Heart right ventricle (tissue), 16 donors: ENCODE results near the gene KYNU. TPM values are rescaled to one million over a fixed set of nuclear protein-coding genes. Genes with fewer than 3 reads are reported as not detected.
A peak's percentile ranks its signal among the peaks of the same experiment; 100 is the strongest.
"Not testable (repeated sequence)": the region's sequence is repeated elsewhere in the genome, so short reads cannot be mapped to it uniquely, and the experiment has no call there.

Source experiments
- ATAC-seq, 8 donors: fragments of 200-7000 bp; cut with Tn5 transposase; one replicate each; pipeline ENCODE4 v1.9.1; 2020; ENCODE audit warnings: mild to moderate bottlenecking in 8 of 8, moderate library complexity in 8 of 8, moderate number of reproducible peaks in 1 of 8
- DNase-seq, 2 donors: peaks; one replicate each; pipeline ENCODE4 v3.0.0-alpha.2; 2020
- H3K27ac ChIP-seq, 10 donors: fragments of 200-600 bp; sonication (generic) in 2 of 10; one replicate each; pipeline versions ENCODE4 v1.5.0 to v1.8.0; 2020 to 2022; ENCODE audit warnings: mild to moderate bottlenecking in 3 of 10
- H3K27me3 ChIP-seq, 7 donors: fragments of 200-600 bp; one replicate each; pipeline ENCODE4 v1.8.0; 2021 to 2022; ENCODE audit warnings: mild to moderate bottlenecking in 2 of 7
- H3K36me3 ChIP-seq, 9 donors: fragments of 200-600 bp; sonication (generic) in 1 of 9; one replicate each; pipeline versions ENCODE4 v1.5.0 to v1.8.0; 2020 to 2022; ENCODE audit warnings: mild to moderate bottlenecking in 2 of 9
- H3K4me1 ChIP-seq, 9 donors: fragments of 200-600 bp; sonication (generic) in 1 of 9; one replicate each; pipeline versions ENCODE4 v1.5.0 to v1.8.0; 2020 to 2022; ENCODE audit warnings: mild to moderate bottlenecking in 4 of 9
- H3K4me3 ChIP-seq, 10 donors: fragments of 200-600 bp; sonication (generic) in 2 of 10; one replicate each; pipeline versions ENCODE4 v1.5.0 to v1.8.0; 2020 to 2022; ENCODE audit warnings: mild to moderate bottlenecking in 7 of 10, moderate library complexity in 2 of 10
- H3K9me3 ChIP-seq, 11 donors: fragments of 200-600 bp in 10 of 11; sonication (generic) in 2 of 11; one replicate each; pipeline versions ENCODE4 v1.5.0 to v1.8.0; 2013 to 2022; ENCODE audit warnings: mild to moderate bottlenecking in 2 of 11, control low read depth in 1 of 11, moderate library complexity in 1 of 11
- CTCF ChIP-seq, 9 donors: fragments of 200-600 bp; sonication (generic) in 2 of 9; IDR thresholded peaks; one replicate each; pipeline versions ENCODE4 v1.5.0 to v1.8.0; 2021 to 2022; ENCODE audit warnings: antibody characterized with exemption in 9 of 9, mild to moderate bottlenecking in 5 of 9, moderate library complexity in 1 of 9
- WGBS, 2 donors: extraction: QIAGEN DNeasy Blood & Tissue Kit; methylation state at CpG; one replicate each; pipeline ENCODE4 v1.1.7; 2013; ENCODE audit warnings: inconsistent platforms in 1 of 2; 5-methylcytosine and 5-hydroxymethylcytosine counted together
- intact Hi-C, 10 donors: fragments of 100-400 bp; cut with DNase I; formaldehyde crosslinking; loops; one replicate each; pipeline versions ENCODE4 v1.11.1 to v1.14.2; 2022
- polyA plus RNA-seq, 2 donors: library from polyadenylated mRNA; stranded (reverse); fragments of 200-250 nt; gene quantifications; one replicate each; pipeline ENCODE4 v1.2.3, GENCODE V29; 2013
- total RNA-seq, 10 donors: library from RNA; stranded (reverse); fragmentation: NEBNext Ultra II Directional in 3 of 10; extraction: Animal tissue kit (Norgen Biotek cat#: 25700) in 3 of 10; gene quantifications; one replicate each; pipeline versions ENCODE4 v1.2.1 to v1.2.4, GENCODE V29; 2021 to 2023
- donor health status: Arrhythmogenic right ventricular cardiomyopathy.
- donor health status: ischemic (EF 13 %, LVEDD 7.1; RV severe dilation, severe dysfunction).
- donor health status: healthy with polysubstance abuse.
- donor health status: DM: no; HTN: yes; CAD: no.
- donor health status: DM: no; HTN: no; CAD: no.
- donor health status: ischemic (EF 25% LVEDD 6.9; RV normal size, moderate dysfunction).
- donor health status: ischemic (EF 25% LVEDD 5.7; RV mildly dilated, moderate dysfunction).
- donor health status: healthy.
- donor health status: DM: yes; HTN: yes; CAD: no.
- donor health status: Ischemic cardiomyopathy.
- donor health status: ischemic (EF 35%, LVEDD 5.7; RV mildly dilated, moderate dysfunction).
- donor health status: nonischemic (EF 11% LVEDD 7.7; RV severe dilation, severe dysfunction).
- donor health status: DM: yes; HTN: yes; CAD: no.
- donor health status: PGD.
- donor health status: ischemic (EF 29% LVEDD 5.4; RV normal size, mild dysfunction).
- donor health status: nonischemic (EF 23%, LVEDD 6.1; RV moderate dilation, normal function).

The KYNU gene
- total and polyA plus RNA-seq, 12 donors: 0.07 to 9.5 (median 0.78) TPM

GRCh38 chr2:143029141-143029540, 151.7 kb downstream of the KYNU start:
- ATAC-seq: no peak
- intact Hi-C loops: no loop called here
- peaks cover 0 to 39% (median 18%) of the 10 kb centered on the region in 7 donors for H3K27me3 ChIP-seq
- no peaks in the 10 kb centered on the region for H3K36me3 ChIP-seq
- peaks cover 0 to 5% (median 0%) of the 10 kb centered on the region in 9 donors for H3K4me1 ChIP-seq
- H3K27ac ChIP-seq: peak overlapping the region in 1 of 10 donors; percentile 51
- H3K4me3 ChIP-seq: no peak overlapping the region
- WGBS, 2 donors: 73 to 94% methylated on average over 2 of the region's 2 CpGs
- TF ChIP-seq CTCF (IDR thresholded peaks at IDR 0.05): no peak
- DNase-seq: no peak
- H3K9me3 ChIP-seq: no peaks in the 10 kb centered on the region

GRCh38 chr2:143030127-143030526, 152.7 kb downstream of the KYNU start:
- H3K27me3 ChIP-seq: peaks cover 0 to 39% (median 18%) of the 10 kb centered on the region in 7 donors

GRCh38 chr2:143034292-143035074, 157.0 kb downstream of the KYNU start:
- TF ChIP-seq CTCF (IDR thresholded peaks at IDR 0.05): peak; percentile 81 to 99 (median 97)
- DNase-seq: peak in 1 of 2 donors; percentile 52
- Histone ChIP-seq H3K27me3 (peaks cover 0 to 7% (median 0%) of the 10 kb centered on the region in 7 donors), H3K9me3 (no peaks in the 10 kb centered on the region), H3K4me1 (no peaks in the 10 kb centered on the region), H3K36me3 (no peaks in the 10 kb centered on the region), H3K4me3 (no peak overlapping the region), H3K27ac (no peak overlapping the region)
- 25 to 27% methylated on average over 5 of the region's 5 CpGs for WGBS, 2 donors
- intact Hi-C loops: loop anchor here in 3 of 10 donors (5.0 to 10.0 kb wide), 2 partner anchors 220 to 223 kb away; no protein-coding TSS in a partner anchor
- peak in 7 of 8 donors; percentile 55 to 79 (median 70) for ATAC-seq

More at GRCh38 chr2:143030127-143030526, 152.7 kb downstream of the KYNU start:
- no peak overlapping the region for H3K4me3 ChIP-seq
- H3K4me1 ChIP-seq: peaks cover 0 to 5% (median 0%) of the 10 kb centered on the region in 9 donors
- peak overlapping the region in 1 of 10 donors; percentile 59 for H3K27ac ChIP-seq
- ATAC-seq (peak in 2 of 8 donors; percentile 29 to 42), DNase-seq (no peak)
- no peaks in the 10 kb centered on the region for H3K36me3 ChIP-seq
- TF ChIP-seq CTCF (IDR thresholded peaks at IDR 0.05): no peak
- 75 to 82% methylated on average over 2 of the region's 2 CpGs for WGBS, 2 donors
- H3K9me3 ChIP-seq: no peaks in the 10 kb centered on the region
- intact Hi-C loops: loop anchor here in 3 of 10 donors (5.0 to 10.0 kb wide), 2 partner anchors 225 to 227 kb away; no protein-coding TSS in a partner anchor

- ATAC-seq (no peak), DNase-seq (no peak)
- no peaks in the 10 kb centered on the region for H3K27me3 ChIP-seq
- H3K27ac ChIP-seq: no peak overlapping the region
- H3K9me3 ChIP-seq: peaks cover 0 to 6% (median 0%) of the 10 kb centered on the region in 11 donors
- H3K4me3 ChIP-seq: no peak overlapping the region
- no peaks in the 10 kb centered on the region for H3K4me1 ChIP-seq
- H3K36me3 ChIP-seq: no peaks in the 10 kb centered on the region
- 88 to 96% methylated on average over 1 of the region's 1 CpG for WGBS, 2 donors
- TF ChIP-seq CTCF (IDR thresholded peaks at IDR 0.05): no peak
- intact Hi-C loops: no loop called here
Measured at GRCh38 chr2:143051465-143051864, 174.0 kb downstream of the KYNU start.

GRCh38 chr2:143053437-143053836, 176.0 kb downstream of the KYNU start:
- intact Hi-C loops, H3K4me3 ChIP-seq, H3K27me3 ChIP-seq, ATAC-seq, H3K36me3 ChIP-seq, H3K27ac ChIP-seq, H3K4me1 ChIP-seq, DNase-seq: not testable (repeated sequence)
- WGBS, 2 donors: 83 to 87% methylated on average over 4 of the region's 4 CpGs
- H3K9me3 ChIP-seq: peaks cover 0 to 10% (median 0%) of the 10 kb centered on the region in 11 donors
